ENCODE data around the gene TNS2. TPM values are rescaled to one million over a fixed set of nuclear protein-coding genes. Genes with fewer than 3 reads are reported as not detected.

Gene TNS2
- total RNA-seq, 1 experiment from 2014 or later = 32.5 TPM

DNA sequence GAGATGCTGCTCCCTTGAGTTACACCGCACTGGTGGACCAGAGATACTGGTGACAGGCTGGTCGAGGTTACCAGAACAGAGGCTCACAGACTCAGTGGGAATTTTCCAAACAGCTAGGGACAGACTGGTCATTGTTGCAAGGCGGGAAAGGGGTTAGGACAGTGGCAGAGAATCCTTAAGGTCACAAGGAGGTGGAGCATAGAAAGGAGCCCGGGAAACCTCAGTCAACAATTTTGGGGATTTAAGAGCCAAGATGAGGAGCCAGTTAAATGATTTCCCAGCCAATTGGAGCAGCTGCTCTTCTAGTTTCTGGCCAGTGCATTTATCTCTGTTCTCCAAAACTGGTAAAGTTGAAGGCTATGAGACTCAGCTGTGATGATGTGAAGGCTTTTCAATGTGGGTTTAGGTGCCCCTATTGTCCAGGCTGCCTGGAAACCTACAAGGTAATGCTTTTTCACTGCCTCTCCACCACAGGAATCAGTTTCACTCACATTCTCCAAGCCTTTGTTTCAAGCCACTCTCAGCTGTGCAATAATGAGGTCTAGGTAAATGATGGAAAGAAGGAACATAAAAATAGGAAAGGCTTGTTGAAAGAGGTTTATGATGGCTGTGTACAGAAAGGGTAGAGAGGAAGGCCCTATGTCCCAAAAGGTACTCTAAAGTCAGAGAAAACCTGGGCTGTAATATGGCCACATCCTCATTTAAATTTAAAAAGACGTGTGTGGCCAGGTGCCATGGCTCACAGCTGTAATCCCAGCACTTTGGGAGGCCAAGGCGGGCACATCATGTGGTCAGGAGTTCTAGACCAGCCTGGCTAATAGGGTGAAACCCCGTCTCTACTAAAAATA, 7.0 kb upstream of the TNS2 start:
- DNase-seq (ENCODE audit: low read depth) = no peak

DNA sequence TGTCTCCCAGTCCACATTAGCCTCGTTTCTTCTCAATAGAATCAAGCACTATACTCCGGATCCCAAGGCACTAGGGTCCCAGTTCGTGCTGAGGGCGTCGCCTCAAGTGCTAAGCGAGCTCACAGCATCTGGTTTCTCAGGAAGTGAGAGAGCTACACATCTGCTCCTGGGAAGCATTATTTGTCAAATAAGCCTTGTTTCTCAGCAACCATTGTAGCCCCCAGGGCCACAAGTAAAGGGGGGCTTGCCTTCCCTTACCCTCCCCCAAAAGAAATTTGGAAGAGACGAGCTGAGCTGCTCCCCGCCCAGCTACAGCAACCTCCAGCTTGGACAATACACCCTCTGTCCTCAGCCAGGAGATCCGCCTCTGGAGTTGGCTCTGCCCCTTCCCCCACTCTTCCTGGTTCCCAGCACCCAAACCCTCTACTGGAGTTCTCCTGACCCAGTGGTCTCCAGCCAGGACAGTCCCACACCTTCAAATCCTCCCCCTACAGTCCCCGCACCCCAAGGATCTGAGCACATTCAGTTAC, 5.7 kb upstream of the TNS2 start:
- no peak for DNase-seq (ENCODE audit: low read depth)

DNA sequence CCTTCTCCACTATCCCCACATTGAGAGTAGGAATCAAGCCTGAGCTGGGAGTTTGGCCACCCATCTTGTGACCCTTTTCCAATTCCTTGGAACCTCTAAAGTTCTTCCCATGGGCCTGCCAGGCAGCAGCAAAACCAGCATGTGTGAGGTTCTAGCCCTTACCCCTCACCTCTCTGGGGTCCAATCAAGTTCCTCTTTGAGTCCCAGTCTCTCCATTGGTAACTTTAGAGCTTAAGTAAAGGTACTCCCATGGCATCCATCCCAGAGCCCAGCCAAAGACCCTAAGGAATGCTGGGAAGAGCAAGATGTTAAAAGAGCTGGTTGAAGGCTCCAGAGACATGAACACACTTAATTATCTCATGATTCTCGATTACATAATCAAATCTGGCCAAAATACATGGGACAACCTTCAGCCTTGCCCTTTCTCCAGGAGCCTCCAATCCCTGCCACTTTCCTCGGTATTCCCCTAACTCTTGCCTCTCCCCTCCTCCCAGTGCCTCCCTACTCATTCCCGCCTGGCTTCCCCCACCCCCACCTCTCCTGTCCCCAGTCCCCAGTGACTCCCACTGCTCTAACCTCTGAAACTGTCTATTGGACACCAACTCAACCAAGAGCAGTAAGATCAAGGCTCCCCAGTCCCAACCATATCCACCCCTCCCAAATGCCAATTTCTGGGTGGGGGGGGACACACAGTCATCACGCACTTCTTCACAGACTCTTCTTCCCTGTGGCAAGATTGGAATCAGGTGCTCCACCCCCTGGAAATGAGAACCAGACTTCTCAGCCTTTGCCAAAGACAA, 4.8 kb upstream of the TNS2 start:
- no peak for DNase-seq (ENCODE audit: low read depth)

DNA sequence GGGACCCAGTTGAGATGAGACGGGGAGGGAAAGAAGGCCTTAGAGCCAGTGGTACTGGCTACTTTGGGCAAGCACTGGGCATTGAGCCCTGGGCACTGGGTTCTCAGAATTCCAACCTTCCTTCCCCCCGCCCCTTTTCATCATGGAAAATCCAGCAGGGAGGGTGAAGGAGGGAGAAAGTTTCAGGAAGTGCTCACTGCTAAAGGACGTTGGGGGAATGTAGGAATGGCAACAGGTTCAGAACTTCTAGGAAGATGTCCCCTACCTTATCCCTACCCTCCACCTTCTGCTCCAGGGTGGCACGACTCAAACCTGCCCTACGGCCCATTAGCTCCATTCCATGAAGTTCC, 4.2 kb upstream of the TNS2 start:
- no peak for DNase-seq (ENCODE audit: low read depth)

DNA sequence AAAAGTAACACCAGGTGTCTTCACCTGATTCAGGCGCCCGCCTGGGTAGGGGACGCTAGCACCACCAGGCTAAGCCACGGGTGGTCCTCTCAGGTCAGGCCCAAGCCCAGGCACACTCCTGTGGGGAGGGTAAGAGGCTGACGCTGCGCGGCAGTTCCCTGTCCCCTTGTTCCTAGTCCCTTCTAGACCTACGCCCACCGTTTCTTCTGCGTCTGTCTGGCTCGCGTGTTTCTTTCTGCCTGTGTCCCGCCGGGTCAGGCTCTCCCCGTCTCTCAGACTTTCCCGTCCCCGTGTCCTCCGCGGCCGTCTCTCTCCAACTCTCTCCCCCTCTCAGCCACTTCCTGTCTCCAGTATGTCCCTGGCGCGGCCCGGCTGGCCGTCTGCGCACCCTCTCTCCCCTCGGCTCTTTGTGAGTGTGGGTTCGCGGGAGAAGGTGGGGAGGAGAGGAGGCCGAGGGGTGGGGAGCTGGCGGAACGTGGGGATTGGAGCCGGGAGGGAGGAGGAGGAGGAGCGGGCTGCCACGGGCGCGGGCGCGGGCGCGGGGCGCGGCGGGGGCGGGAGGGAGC, 3.1 kb upstream of the TNS2 start:
- peak; percentile 82 for DNase-seq (ENCODE audit: low read depth)

DNA sequence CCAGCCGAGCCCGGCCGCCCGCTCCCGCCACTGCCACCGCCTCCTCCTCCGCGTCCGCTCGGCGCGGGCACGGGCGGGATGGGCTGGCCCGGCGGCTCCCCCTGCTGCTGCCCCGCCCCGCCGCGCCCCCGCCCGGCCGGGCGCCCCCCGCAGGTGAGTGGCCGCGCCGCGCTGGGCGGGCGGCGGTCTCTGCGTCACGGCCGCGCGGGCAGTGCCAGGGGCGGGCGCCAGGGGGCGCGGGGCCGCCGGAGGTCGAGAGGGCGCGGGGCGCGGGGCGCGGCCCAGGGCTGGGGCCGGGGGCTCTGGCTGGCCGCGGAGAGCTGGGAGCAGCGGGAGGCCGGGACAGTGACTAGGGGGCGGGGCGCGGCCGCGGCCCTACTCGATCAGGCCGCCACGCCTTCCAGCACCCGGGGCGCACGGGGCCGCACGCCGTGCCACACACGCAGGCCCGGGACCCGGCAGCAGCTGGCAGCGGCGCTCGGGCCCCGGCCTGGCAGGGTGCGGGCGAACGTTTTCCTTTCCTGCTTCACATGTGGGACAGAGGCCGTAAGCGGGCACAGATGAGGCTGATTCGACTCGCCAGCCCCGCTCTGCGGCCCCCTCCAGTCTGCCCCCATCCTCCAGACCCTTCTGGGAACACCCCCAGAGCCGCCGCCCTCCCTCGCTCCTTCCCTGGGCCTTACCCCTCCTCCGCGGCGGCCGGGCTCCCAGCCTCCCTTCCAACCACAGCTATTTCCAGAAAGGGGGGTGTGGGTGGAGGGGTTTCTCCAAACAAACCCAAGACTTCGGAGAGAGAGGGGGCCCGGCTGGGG, 2.4 kb upstream of the TNS2 start:
- peak; percentile 69 for DNase-seq (ENCODE audit: low read depth)

DNA sequence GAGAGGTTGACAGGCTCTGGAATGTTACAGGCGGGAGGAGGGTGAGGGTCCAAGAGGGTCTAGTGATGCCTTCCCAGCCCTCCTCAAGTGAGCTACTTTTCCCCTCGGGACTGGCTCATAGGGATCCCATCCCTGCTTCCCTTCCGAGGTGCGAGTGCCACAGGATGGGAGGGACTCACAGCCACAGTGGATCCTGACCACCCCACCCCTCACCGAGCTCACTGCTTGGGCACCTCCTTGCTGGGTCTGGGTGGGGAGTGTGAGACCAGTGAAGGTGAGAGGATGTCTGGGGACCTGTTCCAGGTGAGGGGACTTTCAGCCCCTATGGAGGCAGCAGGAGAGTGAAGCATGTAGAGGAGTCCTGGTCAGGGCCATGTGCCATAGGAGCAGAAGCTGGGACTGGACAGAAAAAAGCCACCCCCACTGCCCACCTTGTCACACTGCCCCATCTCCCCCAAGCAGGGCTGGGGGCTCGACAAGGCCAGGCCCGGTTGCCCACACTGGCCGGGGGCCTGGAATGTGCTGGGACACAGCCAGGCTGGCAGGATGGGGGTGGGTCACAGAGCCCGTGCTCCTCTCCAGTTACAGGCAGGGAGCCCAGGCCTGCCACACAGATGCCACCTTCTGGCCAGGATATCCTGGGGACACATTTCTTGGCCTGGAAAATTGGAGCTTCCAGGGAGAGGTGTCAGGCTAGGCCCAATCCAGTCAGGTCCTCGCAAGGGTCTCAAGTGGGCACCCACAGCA, 1.7 kb upstream of the TNS2 start:
- DNase-seq (ENCODE audit: low read depth) = peak; percentile 71

DNA sequence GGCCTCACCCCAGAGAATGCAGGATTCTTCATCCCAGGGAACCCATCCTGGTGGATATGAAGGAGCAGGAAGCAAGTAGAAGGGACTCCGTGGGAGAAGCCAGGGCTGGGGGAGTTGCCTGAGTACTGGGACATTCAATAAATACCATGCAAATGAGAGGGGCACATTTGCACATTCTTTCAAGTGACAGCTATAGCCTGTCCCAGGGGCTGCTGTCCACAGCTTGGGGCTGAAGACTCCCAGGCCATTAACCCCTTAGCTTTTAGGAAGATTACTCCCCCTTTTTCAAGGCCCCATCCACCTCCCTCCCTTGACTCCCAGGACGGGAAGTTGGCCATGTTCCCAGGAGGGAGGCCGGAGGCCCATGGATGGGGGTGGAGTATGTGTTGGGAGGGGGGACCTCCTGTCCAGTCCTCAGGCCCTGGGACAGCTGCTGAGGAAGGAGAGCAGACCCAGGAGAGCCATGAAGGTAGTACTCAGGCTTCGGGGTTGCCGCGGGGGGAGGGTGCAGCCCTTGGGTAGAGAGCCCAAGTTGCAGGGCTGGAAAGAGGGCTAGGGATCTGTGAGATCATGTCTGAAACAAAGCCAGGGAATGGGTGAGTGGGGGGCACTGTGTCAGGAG, 974 bp upstream of the TNS2 start:
- DNase-seq (ENCODE audit: low read depth) = peak; percentile 49

DNA sequence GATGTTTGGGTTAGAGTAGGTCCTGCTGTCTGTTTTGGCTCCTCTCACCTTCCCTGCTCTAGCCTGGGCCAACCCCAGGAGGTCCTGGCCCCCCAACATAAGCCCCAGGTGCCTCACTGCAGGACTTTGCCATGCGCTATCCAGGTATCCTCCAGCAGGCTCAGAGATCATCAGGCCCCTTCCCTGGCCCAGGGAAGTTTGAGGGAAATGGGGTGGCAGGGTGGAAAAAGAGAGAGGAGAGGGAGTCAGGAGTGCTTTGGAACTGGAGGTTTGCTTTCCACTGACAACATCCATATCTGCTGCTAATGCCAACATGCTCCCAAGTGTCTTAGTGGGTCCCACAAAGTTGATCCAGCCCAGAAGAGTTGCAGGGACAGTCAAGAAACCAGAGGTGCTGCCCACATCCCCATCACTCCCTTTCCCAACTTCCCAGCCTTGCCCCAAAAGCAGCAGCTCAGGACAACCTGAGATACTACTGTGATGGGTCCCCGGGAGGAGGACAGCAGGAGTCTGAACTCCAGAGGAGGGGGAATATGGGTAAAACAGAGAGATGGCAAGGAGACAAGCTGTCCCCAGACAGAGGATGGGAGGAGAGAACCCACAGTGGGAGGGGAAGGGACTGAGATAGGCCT, 677 bp downstream of the TNS2 start:
- no peak for DNase-seq (ENCODE audit: low read depth)

DNA sequence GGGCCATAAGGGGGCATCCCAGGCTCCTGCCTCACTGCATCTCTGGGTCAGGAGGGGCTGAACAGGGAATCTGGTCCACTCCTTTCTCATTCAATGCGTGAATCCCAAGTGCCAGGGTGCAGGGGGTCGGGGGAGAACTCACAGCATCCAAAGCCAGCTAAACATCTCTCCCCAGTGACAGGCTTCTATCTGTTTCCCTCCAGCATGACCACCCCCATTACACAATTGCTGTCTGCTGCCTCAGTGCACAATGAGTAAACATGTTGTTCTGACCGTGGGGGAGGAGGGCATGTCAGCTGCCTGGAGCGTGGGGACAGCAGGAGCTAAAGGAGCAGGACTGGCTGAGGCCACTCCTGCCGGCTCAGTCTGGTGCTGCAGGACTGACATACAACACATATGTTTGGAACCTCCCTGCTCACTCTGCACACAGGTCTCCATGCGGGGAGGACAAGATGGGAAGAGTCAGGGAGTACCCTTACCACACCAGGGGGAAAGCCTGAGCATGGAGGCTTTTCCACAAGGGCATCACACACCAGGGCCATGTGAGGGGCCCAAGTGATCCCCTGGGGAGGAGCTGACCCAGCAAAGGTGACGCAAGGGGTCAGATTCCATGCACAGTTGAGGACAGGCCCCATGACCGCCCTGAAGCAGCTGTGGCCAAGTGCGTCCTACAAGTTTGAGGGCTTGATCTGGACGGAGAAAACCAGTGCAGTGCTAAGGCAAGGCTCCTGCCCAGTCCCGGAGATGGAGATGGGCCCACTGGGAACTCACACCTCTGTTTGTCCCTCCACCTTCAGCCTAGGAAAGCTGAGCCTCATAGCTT, 1.4 kb downstream of the TNS2 start:
- DNase-seq (ENCODE audit: low read depth) = no peak

DNA sequence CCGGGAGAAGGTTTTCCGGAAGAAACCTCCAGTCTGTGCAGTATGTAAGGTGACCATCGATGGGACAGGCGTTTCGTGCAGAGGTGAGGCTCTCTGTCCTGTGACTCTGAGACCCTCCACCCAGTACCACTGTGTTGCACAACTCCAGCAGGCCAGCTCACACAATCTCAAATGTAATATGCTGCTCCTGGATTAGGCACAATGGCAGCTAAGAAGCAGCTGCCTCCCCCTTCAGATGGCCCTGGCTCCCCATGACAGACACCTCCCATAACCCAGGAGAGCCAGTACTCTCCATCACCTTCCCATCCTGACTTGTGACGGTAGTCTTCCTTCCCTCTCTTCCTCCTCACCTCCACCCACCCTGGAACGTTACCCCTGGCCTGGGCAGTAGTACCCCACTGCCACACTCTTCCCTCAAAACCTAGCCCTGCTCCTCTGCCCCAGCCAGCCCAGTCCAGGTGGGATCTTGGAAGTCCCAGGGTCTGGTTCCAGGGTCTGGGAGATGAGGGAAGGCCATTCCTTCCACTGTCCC, 2.1 kb downstream of the TNS2 start:
- DNase-seq (ENCODE audit: low read depth) = no peak

DNA sequence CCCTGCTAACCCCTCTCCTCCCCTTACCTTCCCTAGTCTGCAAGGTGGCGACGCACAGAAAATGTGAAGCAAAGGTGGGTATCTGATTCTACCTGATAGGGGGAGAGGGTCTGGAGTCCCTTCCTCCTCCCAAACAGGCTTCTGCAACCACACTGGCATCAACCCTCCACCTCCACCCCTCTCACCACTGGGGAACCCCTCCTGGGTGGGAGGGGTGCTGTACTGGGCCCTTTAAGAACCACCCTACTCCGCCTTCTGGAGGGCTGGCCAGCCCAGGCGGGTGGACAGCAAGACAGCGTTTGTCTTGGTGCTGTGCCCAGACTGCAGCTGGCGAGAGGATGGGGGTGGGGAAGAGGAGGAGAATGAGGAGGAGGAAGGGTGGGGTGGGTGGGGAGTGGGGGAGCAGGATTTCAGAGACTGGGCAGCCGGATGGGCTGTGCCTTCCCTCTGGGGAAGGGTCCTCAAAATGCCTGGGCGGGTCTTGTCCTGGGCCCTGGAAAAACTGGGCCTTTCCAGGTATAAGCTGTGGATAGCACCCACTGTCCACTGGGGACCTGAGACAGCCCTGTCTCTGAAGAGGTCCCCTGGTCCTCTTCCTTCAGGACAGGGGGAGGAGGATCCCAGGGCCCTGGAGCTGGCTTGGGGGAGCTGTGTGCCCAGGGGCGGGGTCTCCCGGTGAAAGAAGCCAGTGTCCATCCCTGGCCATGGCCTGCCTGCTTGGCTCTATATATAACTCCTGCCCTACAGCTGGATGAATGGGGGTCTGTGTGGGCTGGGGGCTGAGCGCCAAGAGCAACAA, 2.8 kb downstream of the TNS2 start:
- DNase-seq (ENCODE audit: low read depth) = peak; percentile 61

DNA sequence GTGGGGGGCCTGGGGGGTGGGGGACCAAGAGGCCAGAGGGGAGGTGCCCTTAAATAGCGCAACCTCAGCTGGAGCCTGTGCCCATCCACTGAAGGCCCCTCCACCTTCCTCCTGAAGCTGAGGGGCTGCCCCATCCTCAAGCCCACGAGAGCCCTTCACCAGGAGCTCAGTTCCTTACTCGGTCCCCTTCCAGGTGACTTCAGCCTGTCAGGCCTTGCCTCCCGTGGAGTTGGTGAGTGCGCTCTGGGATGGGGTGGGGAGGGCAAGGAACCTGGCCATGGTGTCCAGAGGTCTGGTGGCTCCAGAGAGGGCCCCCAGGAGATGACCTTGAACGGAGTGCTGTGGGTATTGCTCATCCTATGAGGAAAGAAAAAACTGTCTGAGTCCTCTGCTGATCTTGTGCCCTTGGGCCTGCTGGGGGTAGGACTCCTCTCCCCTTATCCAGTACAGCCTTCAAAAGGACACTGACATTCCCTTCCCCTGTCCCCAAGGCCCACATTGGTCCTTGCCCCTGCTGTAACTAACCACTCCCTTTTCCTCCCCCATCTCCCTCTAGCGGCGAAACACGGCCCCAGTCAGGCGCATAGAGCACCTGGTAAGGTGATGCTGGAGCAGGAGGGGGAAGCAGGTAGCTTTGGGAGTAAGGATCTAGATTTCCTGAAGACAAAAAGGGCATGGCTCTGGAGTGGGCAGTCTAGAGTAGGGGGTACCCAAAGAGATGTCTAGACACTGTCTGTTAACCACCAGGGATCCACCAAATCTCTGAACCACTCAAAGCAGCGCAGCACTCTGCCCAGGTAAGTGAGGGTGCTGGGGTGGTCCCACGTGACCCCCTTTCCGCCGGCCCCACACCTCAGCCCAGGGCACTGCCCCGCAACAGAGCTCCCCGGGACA, 3.6 kb downstream of the TNS2 start:
- DNase-seq (ENCODE audit: low read depth) = no peak

DNA sequence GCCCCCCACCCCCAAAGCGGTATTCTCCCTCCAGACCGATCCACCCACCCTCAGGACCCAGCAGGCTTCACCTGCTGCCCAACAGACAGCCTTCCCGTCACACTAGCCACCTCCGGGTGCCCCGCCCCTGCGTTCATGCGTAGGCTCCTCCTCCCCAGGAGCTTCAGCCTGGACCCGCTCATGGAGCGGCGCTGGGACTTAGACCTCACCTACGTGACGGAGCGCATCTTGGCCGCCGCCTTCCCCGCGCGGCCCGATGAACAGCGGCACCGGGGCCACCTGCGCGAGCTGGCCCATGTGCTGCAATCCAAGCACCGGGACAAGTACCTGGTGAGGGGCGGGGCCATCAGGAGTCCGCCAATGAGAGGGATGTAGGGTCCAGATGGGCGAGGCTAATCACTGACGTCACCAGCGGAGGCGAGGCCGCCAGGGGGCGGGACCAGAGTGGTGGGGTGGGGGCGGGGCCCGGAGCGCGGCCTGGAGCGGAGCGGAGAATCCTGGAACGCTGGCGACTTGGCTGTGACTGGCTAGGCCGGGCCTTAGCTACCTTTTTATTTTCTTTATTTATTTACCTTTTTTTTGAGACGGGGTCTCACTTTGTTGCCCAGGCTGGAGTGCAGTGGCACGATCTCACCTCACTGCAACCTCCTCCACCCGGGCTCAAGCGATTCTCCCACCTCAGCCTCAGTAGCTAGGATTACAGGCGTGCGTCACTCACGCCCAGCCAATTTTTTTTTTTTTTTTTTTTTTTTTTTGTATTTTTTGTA, 4.4 kb downstream of the TNS2 start:
- DNase-seq (ENCODE audit: low read depth) = no peak

DNA sequence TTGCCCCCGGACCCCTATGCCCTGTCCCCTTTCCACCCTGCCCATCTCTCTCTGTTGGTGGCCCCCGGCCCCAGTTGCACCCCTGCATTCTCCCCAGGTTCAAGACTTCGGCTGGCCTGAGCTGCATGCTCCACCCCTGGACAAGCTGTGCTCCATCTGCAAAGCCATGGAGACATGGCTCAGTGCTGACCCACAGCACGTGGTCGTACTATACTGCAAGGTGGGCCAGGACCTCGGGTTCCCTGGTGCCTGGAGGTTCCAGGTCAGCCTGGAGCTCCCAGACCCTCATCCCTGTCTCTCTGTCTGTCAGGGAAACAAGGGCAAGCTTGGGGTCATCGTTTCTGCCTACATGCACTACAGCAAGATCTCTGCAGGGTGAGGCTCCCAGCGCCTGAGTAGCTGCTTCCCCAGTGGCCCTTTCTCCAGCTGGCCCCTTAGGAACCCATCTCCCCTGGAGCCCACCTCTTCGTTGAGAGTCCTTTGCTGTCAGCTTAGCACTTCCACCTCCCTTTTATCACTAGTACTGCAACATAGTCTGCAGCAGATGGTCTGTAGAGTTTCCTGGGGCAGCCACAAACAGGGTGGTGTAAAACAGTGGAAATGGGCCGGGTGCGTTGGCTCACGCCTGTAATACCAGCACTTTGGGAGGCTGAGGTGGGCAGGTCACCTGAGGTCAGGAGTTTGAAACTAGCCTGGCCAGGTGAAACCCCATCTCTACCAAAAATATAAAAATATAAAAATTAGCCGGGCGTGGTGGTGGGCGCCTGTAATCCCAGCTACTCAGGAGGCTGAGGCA, 5.8 kb downstream of the TNS2 start:
- DNase-seq (ENCODE audit: low read depth) = no peak

All from HT1080 (cell line).